NCI-H446 treated with DMSO at 0.1 percent for 48 hours (cell line): ENCODE results near the gene FGD4.

Experiments
- DNase-seq: peaks from one replicate; lab custom pipeline; 2025; lab: John Stamatoyannopoulos, UW

Gene FGD4

GRCh38 chr12:32566663-32567295 is 167.4 kb downstream of the FGD4 start:
- no peak for DNase-seq

- DNase-seq: no peak
Observed at GRCh38 chr12:32567296-32567674, 167.9 kb downstream of the FGD4 start.

GRCh38 chr12:32568228-32568627 is 168.9 kb downstream of the FGD4 start:
- no peak for DNase-seq

- peak; percentile 24 for DNase-seq
Observed at GRCh38 chr12:32569259-32569658, 169.9 kb downstream of the FGD4 start.

GRCh38 chr12:32574585-32574984 is 175.2 kb downstream of the FGD4 start:
- peak; percentile 88 for DNase-seq

GRCh38 chr12:32577328-32577727 is 178.0 kb downstream of the FGD4 start:
- no peak for DNase-seq

- DNase-seq: no peak
Observed at GRCh38 chr12:32583534-32583933, 184.2 kb downstream of the FGD4 start.

GRCh38 chr12:32585680-32586079 is 186.3 kb downstream of the FGD4 start:
- DNase-seq: no peak

GRCh38 chr12:32586390-32586789 is 187.0 kb downstream of the FGD4 start:
- peak; percentile 17 for DNase-seq

- no peak for DNase-seq
Observed at GRCh38 chr12:32587581-32588495, 188.5 kb downstream of the FGD4 start.

- no peak for DNase-seq
Observed at GRCh38 chr12:32588604-32589003, 189.2 kb downstream of the FGD4 start.

GRCh38 chr12:32589165-32589865 is 190.0 kb downstream of the FGD4 start:
- no peak for DNase-seq

GRCh38 chr12:32595251-32595650 is 195.9 kb downstream of the FGD4 start:
- no peak for DNase-seq

GRCh38 chr12:32596030-32596429 is 196.7 kb downstream of the FGD4 start:
- DNase-seq: no peak

- no peak for DNase-seq
Observed at GRCh38 chr12:32598688-32599087, 199.3 kb downstream of the FGD4 start.

GRCh38 chr12:32600681-32601080 is 201.3 kb downstream of the FGD4 start:
- DNase-seq: no peak

GRCh38 chr12:32603071-32603470 is 203.7 kb downstream of the FGD4 start:
- no peak for DNase-seq

GRCh38 chr12:32603858-32604257 is 204.5 kb downstream of the FGD4 start:
- DNase-seq: no peak

- DNase-seq: no peak
Observed at GRCh38 chr12:32604565-32604964, 205.2 kb downstream of the FGD4 start.

- no peak for DNase-seq
Observed at GRCh38 chr12:32605326-32606095, 206.2 kb downstream of the FGD4 start.

GRCh38 chr12:32606443-32606842 is 207.1 kb downstream of the FGD4 start:
- DNase-seq: no peak

GRCh38 chr12:32609966-32610365 is 210.6 kb downstream of the FGD4 start:
- no peak for DNase-seq
